ENCODE results near the gene CPNE4.

GRCh38 chr3:131729643-131730017, 305.2 kb downstream of the CPNE4 start:
- TF ChIP-seq, protein P1, sequence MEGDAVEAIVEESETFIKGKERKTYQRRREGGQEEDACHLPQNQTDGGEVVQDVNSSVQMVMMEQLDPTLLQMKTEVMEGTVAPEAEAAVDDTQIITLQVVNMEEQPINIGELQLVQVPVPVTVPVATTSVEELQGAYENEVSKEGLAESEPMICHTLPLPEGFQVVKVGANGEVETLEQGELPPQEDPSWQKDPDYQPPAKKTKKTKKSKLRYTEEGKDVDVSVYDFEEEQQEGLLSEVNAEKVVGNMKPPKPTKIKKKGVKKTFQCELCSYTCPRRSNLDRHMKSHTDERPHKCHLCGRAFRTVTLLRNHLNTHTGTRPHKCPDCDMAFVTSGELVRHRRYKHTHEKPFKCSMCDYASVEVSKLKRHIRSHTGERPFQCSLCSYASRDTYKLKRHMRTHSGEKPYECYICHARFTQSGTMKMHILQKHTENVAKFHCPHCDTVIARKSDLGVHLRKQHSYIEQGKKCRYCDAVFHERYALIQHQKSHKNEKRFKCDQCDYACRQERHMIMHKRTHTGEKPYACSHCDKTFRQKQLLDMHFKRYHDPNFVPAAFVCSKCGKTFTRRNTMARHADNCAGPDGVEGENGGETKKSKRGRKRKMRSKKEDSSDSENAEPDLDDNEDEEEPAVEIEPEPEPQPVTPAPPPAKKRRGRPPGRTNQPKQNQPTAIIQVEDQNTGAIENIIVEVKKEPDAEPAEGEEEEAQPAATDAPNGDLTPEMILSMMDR (conservative IDR thresholded peaks at IDR 0.05; ENCODE audit: low read depth, low read length) = no peak
- no peak for TF ChIP-seq EZH2phosphoT487 (IDR thresholded peaks at IDR 0.05; ENCODE audit: borderline replicate concordance, low read length)
